Sigmoid colon (tissue), 7 donors: ENCODE data around the gene PTPN13. TPM values are rescaled to one million over a fixed set of nuclear protein-coding genes. Genes with fewer than 3 reads are reported as not detected.
A peak's percentile ranks its signal among the peaks of the same experiment; 100 is the strongest.

Experiments
- DNase-seq: peaks from one replicate; pipeline ENCODE4 v3.0.0-alpha.2; 2019
- H3K27ac ChIP-seq, 4 donors: fragments of 200-600 bp; sonication (generic); one replicate each; pipeline ENCODE4 v1.5.1; 2016 to 2019; ENCODE audit warnings: mild to moderate bottlenecking in 1 of 4
- H3K27me3 ChIP-seq, 3 donors: fragments of 200-600 bp; sonication (generic); one replicate each; pipeline ENCODE4 v1.5.1; 2019; ENCODE audit warnings: mild to moderate bottlenecking in 1 of 3
- H3K36me3 ChIP-seq, 4 donors: fragments of 200-600 bp; sonication (generic); one replicate each; pipeline ENCODE4 v1.5.1; 2016 to 2019
- H3K4me1 ChIP-seq, 4 donors: fragments of 200-600 bp; sonication (generic); one replicate each; pipeline ENCODE4 v1.5.1; 2017 to 2019
- H3K4me3 ChIP-seq, 4 donors: fragments of 200-600 bp; sonication (generic); one replicate each; pipeline ENCODE4 v1.5.1; 2017 to 2019; ENCODE audit warnings: mild to moderate bottlenecking in 2 of 4, moderate library complexity in 1 of 4
- H3K9me3 ChIP-seq, 4 donors: fragments of 200-600 bp in 3 of 4; sonication (generic) in 3 of 4; one replicate each; pipeline versions ENCODE4 v1.5.1 to v1.6.1; 2013 to 2019
- CTCF ChIP-seq, 4 experiments: fragments of 450-650 bp in 3 of 4; fragments of 200-600 bp in 1 of 4; IDR thresholded peaks; one replicate each; pipeline ENCODE4 v1.5.1; 2016 to 2019; ENCODE audit warnings: antibody characterized with exemption in 4 of 4, mild to moderate bottlenecking in 3 of 4, moderate library complexity in 2 of 4
- EP300 ChIP-seq, 4 donors: sonication (generic); formaldehyde crosslinking; IDR thresholded peaks; one replicate each; pipeline ENCODE4 v1.6.1; 2017; ENCODE audit warnings: antibody characterized with exemption in 4 of 4
- POLR2A ChIP-seq, 2 donors: fragments of 450-650 bp; IDR thresholded peaks; one replicate each; pipeline ENCODE4 v1.6.1; 2016; ENCODE audit warnings: antibody characterized with exemption in 2 of 2, mild to moderate bottlenecking in 2 of 2, moderate library complexity in 2 of 2
- POLR2AphosphoS5 ChIP-seq, 4 donors: sonication (generic); formaldehyde crosslinking; IDR thresholded peaks; one replicate each; pipeline ENCODE4 v1.6.1; 2017; ENCODE audit warnings: antibody characterized with exemption in 4 of 4
- WGBS, 2 donors: extraction: QIAGEN DNeasy Blood & Tissue Kit; methylation state at CpG; one replicate each; pipeline ENCODE4 v1.1.7; 2013; 5-methylcytosine and 5-hydroxymethylcytosine counted together
- intact Hi-C: fragments of 100-400 bp; cut with DNase I; formaldehyde crosslinking; loops from one replicate; pipeline ENCODE4 v1.15.1; 2023
- polyA plus RNA-seq, 3 donors: library from polyadenylated mRNA; stranded (reverse); fragments of 200-250 nt; gene quantifications; one replicate each; pipeline ENCODE4 v1.2.3, GENCODE V29; 2013
- total RNA-seq, 4 donors: library from RNA; depleted of rRNA; stranded (reverse); fragments of >200 nt; gene quantifications; one replicate each; pipeline ENCODE4 v1.1.0, GENCODE V29; 2016
- donor health status: healthy with polysubstance abuse.
- donor health status: Bipolar disorder and iron deficiency.
- donor health status: healthy.

Gene PTPN13
- total and polyA plus RNA-seq, 7 donors: 0.60 to 16.1 (median 9.9) TPM

GRCh38 chr4:86809809-86810208 is 215.7 kb downstream of the PTPN13 start:
- H3K27me3 ChIP-seq: no peaks in the 10 kb centered on the region
- no peak for DNase-seq
- H3K27ac ChIP-seq: no peak overlapping the region
- no peak overlapping the region for H3K4me3 ChIP-seq
- TF ChIP-seq CTCF (IDR thresholded peaks at IDR 0.05): no peak
- no peak for TF ChIP-seq POLR2AphosphoS5 (IDR thresholded peaks at IDR 0.05)
- no peak for TF ChIP-seq EP300 (IDR thresholded peaks at IDR 0.05)
- no peak for TF ChIP-seq POLR2A (IDR thresholded peaks at IDR 0.05)
- intact Hi-C loops: no loop called here
- WGBS, 2 donors: 90 to 93% methylated on average over 3 of the region's 3 CpGs
- H3K4me1 ChIP-seq: no peaks in the 10 kb centered on the region
- H3K36me3 ChIP-seq: peaks cover 0 to 69% (median 4%) of the 10 kb centered on the region in 4 donors
- H3K9me3 ChIP-seq: no peaks in the 10 kb centered on the region

- Histone ChIP-seq H3K27me3 (no peaks in the 10 kb centered on the region), H3K4me3 (no peak overlapping the region), H3K4me1 (no peaks in the 10 kb centered on the region), H3K9me3 (peaks cover 0 to 3% (median 0%) of the 10 kb centered on the region in 4 donors), H3K27ac (no peak overlapping the region), H3K36me3 (peaks cover 0 to 66% (median 8%) of the 10 kb centered on the region in 4 donors)
- 93 to 97% methylated on average over 3 of the region's 3 CpGs for WGBS, 2 donors
- intact Hi-C loops: no loop called here
- DNase-seq: no peak
- TF ChIP-seq POLR2AphosphoS5 (IDR thresholded peaks at IDR 0.05): no peak
- TF ChIP-seq EP300 (IDR thresholded peaks at IDR 0.05): no peak
- no peak for TF ChIP-seq POLR2A (IDR thresholded peaks at IDR 0.05)
- no peak for TF ChIP-seq CTCF (IDR thresholded peaks at IDR 0.05)
Observed at GRCh38 chr4:86810847-86811246, 216.7 kb downstream of the PTPN13 start.

- peaks cover 0 to 38% (median 8%) of the 10 kb centered on the region in 4 donors for H3K36me3 ChIP-seq
- H3K9me3 ChIP-seq: peaks cover 0 to 10% (median 0%) of the 10 kb centered on the region in 4 donors
- DNase-seq: no peak
- no peaks in the 10 kb centered on the region for H3K27me3 ChIP-seq
- H3K4me3 ChIP-seq: no peak overlapping the region
- peak overlapping the region in 1 of 4 donors; percentile 38 for H3K27ac ChIP-seq
- no peaks in the 10 kb centered on the region for H3K4me1 ChIP-seq
- WGBS, 2 donors: 64 to 88% methylated on average over 1 of the region's 1 CpG
- intact Hi-C loops: no loop called here
- TF ChIP-seq CTCF (IDR thresholded peaks at IDR 0.05) (no peak), POLR2A (IDR thresholded peaks at IDR 0.05) (no peak), EP300 (IDR thresholded peaks at IDR 0.05) (no peak), POLR2AphosphoS5 (IDR thresholded peaks at IDR 0.05) (no peak)
Observed at GRCh38 chr4:86815653-86816052, 221.5 kb downstream of the PTPN13 start.

GRCh38 chr4:86816501-86817273 is 222.6 kb downstream of the PTPN13 start:
- Histone ChIP-seq H3K4me3 (no peak overlapping the region), H3K9me3 (peaks cover 0 to 10% (median 0%) of the 10 kb centered on the region in 4 donors), H3K27ac (peak overlapping the region in 1 of 4 donors; percentile 38), H3K27me3 (no peaks in the 10 kb centered on the region), H3K4me1 (no peaks in the 10 kb centered on the region), H3K36me3 (peaks cover 0 to 28% (median 5%) of the 10 kb centered on the region in 4 donors)
- TF ChIP-seq CTCF (IDR thresholded peaks at IDR 0.05) (no peak), POLR2AphosphoS5 (IDR thresholded peaks at IDR 0.05) (no peak), POLR2A (IDR thresholded peaks at IDR 0.05) (no peak), EP300 (IDR thresholded peaks at IDR 0.05) (no peak)
- intact Hi-C loops: no loop called here
- WGBS, 2 donors: 79 to 89% methylated on average over 9 of the region's 9 CpGs
- DNase-seq: peak; percentile 68
